Measurements from ENCODE around the gene IQSEC1. TPM values are rescaled to one million over a fixed set of nuclear protein-coding genes. Genes with fewer than 3 reads are reported as not detected.

Gene IQSEC1
- total and polyA plus RNA-seq, 9 of the 15 experiments (the other 6 are each of a cell fraction or from before 2014, with no cell fraction given): 0.56 to 39.0 (median 6.8) TPM

- 18% methylated on average over 7 of the region's 7 CpGs for WGBS (ENCODE audit: insufficient coverage, low coverage, missing lambda C conversion rate)
- intact Hi-C loops (cut with micrococcal nuclease): loop anchor here (5.0 kb wide), 1 partner anchor 50 kb away; no protein-coding TSS in a partner anchor
- TF ChIP-seq SAFB (IDR thresholded peaks at IDR 0.05; ENCODE audit: borderline replicate concordance, low read depth, low read length) (no peak), NFATC3 (IDR thresholded peaks at IDR 0.05) (no peak), HOMEZ (CRISPR knock-in tag; IDR thresholded peaks at IDR 0.05) (no peak), RCOR1 (IDR thresholded peaks at IDR 0.05; ENCODE audit: borderline replicate concordance in 1 of 2, low read depth in 2 of 2, low read length in 2 of 2) (peak in 1 of 2 experiments; percentile 58; a peak in 1 of 4 replicates), NCOA1 (IDR thresholded peaks at IDR 0.05; ENCODE audit: low read depth) (0 out of 2 replicates have a peak, but pooled peaks have one; percentile 12), SRF (CRISPR knock-in tag; IDR thresholded peaks at IDR 0.05) (0 out of 4 replicates have a peak, but pooled peaks of 1 of the 2 experiments have one; percentile 25), NRF1 (conservative IDR thresholded peaks at IDR 0.05 in 1 of 2, IDR thresholded peaks at IDR 0.05 in 1 of 2) (no peak), SMARCA5 (IDR thresholded peaks at IDR 0.05) (0 out of 2 replicates have a peak, but pooled peaks have one; percentile 17), MTA3 (IDR thresholded peaks at IDR 0.05; ENCODE audit: borderline replicate concordance) (peak; percentile 29; the same call in 1 of the 2 replicates)
- TF ChIP-seq, protein P1, sequence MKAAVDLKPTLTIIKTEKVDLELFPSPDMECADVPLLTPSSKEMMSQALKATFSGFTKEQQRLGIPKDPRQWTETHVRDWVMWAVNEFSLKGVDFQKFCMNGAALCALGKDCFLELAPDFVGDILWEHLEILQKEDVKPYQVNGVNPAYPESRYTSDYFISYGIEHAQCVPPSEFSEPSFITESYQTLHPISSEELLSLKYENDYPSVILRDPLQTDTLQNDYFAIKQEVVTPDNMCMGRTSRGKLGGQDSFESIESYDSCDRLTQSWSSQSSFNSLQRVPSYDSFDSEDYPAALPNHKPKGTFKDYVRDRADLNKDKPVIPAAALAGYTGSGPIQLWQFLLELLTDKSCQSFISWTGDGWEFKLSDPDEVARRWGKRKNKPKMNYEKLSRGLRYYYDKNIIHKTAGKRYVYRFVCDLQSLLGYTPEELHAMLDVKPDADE (conservative IDR thresholded peaks at IDR 0.05; ENCODE audit: control insufficient read depth, low read depth, low read length): no peak
Measured at GRCh38 chr3:13027154-13027553, 46.1 kb downstream of the IQSEC1 start.

More at GRCh38 chr3:13027154-13027553, 46.1 kb downstream of the IQSEC1 start:
- in situ Hi-C loops (cut with MboI): no loop called here
- no peak overlapping the region for H2AFZ ChIP-seq (ENCODE audit: low read depth, low read length)
- peaks cover 18 to 36% of the 10 kb centered on the region in 2 experiments for H3K27me3 ChIP-seq (ENCODE audit: control insufficient read depth in 2 of 2, insufficient read depth in 2 of 2, low read length in 2 of 2)
- no peaks in the 10 kb centered on the region for H3K79me2 ChIP-seq (ENCODE audit: control insufficient read depth, insufficient read depth, low read length)
- FAIRE-seq (peak; percentile 91), DNase-seq (ENCODE audit: extremely low read depth in 1 of 4, low spot score in 3 of 4) (peak; percentile 62 to 79 (median 72)), ATAC-seq (peak; percentile 91)
- H4K20me1 ChIP-seq (replicated peaks; ENCODE audit: control insufficient read depth, insufficient read depth, low read length): peaks cover 9% of the 10 kb centered on the region; the same call in 1 of the 2 replicates
- H3K9ac ChIP-seq (ENCODE audit: insufficient read depth in 1 of 2, low read depth in 2 of 2, low read length in 2 of 2): no peak overlapping the region
- no peak overlapping the region for H3K27ac ChIP-seq (ENCODE audit: extremely low read depth, low read depth, low read length)
- no peaks in the 10 kb centered on the region for H3K9me3 ChIP-seq (replicated peaks; ENCODE audit: control insufficient read depth, insufficient read depth, low read depth, low read length)
- no TSS peak for BruUV-seq (replicated peaks)
- H3K4me2 ChIP-seq (ENCODE audit: insufficient read depth, low read length): no peak overlapping the region
- no peaks in the 10 kb centered on the region for H3K9me1 ChIP-seq (ENCODE audit: control insufficient read depth, insufficient read depth, low read length)
- ChIA-PET POLR2A (interaction anchor here (0.6 to 1.1 kb wide), 5 partner anchors 9 to 1206 kb away, joined by 3 to 5 read pairs (median 4); no protein-coding TSS in a partner anchor), CTCF (ENCODE audit: low intra/inter-chr PET ratio) (interaction anchor here (0.7 kb wide), 1 partner anchor 54 kb away, joined by 3 read pairs; no protein-coding TSS in a partner anchor)
- H3K36me3 ChIP-seq (ENCODE audit: control insufficient read depth, insufficient read depth, low read length): no peaks in the 10 kb centered on the region
- H3K4me1 ChIP-seq (replicated peaks in 1 of 2; ENCODE audit: control insufficient read depth in 2 of 2, insufficient read depth in 2 of 2, low read length in 2 of 2): peaks cover 0 to 17% of the 10 kb centered on the region in 2 experiments; a peak in 3 of 5 replicates
- no peak overlapping the region for H3K4me3 ChIP-seq
